K562 (cell line): ENCODE data around the gene ZNF865. TPM values are rescaled to one million over a fixed set of nuclear protein-coding genes. Genes with fewer than 3 reads are reported as not detected.

Experiments
- CBX1 ChIP-seq: sonication (generic); IDR thresholded peaks from 2 replicates; pipeline ENCODE4 v1.6.1; 2016; ENCODE audit warnings: antibody characterized with exemption, low read depth, mild to moderate bottlenecking
- EP300 ChIP-seq: IDR thresholded peaks from 2 replicates; pipeline ENCODE4 v1.6.1; 2012; ENCODE audit warnings: low read length, improper control_type of control experiment
- MYC ChIP-seq, 2 experiments: fragments of 250-450 bp in 1 of 2; sonication (Bioruptor Pico) in 1 of 2; IDR thresholded peaks; 2 replicates each; pipeline versions ENCODE4 v1.5.1 to v1.6.1; 2012 to 2021; ENCODE audit warnings: low read depth in 2 of 2, borderline replicate concordance in 1 of 2, improper control_type of control experiment in 1 of 2, low read length in 1 of 2, mild to moderate bottlenecking in 1 of 2, moderate library complexity in 1 of 2
- NONO ChIP-seq, 2 experiments: fragments of 200-400 bp in 1 of 2; fragments of 450-650 bp in 1 of 2; formaldehyde crosslinking in 1 of 2; IDR thresholded peaks; 2 replicates each; pipeline ENCODE4 v1.6.1; 2017; ENCODE audit warnings: low read depth in 2 of 2, mild to moderate bottlenecking in 2 of 2, moderate library complexity in 2 of 2, low read length in 1 of 2
- RBFOX2 ChIP-seq: fragments of 200-400 bp; formaldehyde crosslinking; IDR thresholded peaks from 2 replicates; pipeline ENCODE4 v1.6.1; 2017; ENCODE audit warnings: low read depth, mild to moderate bottlenecking, low read length, moderate library complexity
- ZFPM2 ChIP-seq: fragments of 250-450 bp; sonication (Bioruptor Pico); IDR thresholded peaks from 2 replicates; pipeline ENCODE4 v1.5.1; 2022; ENCODE audit warnings: mild to moderate bottlenecking
- polyA plus RNA-seq, 8 experiments: library from polyadenylated mRNA; depleted of rRNA in 4 of 8; stranded (reverse) in 5 of 8; unstranded in 3 of 8; fragments of >200 nt; fragmentation: Nextera tagmentation in 2 of 8; fragmentation: Illumina TruSeq in 1 of 8; extraction: Ambion mirVana in 2 of 8; extraction: Trizol in 1 of 8; gene quantifications; 2 replicates each; pipeline versions ENCODE4 v1.2.1 to v1.2.3, GENCODE V29; 2011 to 2014; ENCODE audit warnings: inconsistent platforms in 1 of 8, missing spikeins in 1 of 8
- total RNA-seq, 7 experiments: library from RNA; depleted of rRNA in 6 of 7; stranded (reverse); fragments of >200 nt in 6 of 7; fragmentation: Illumina TruSeq in 2 of 7; extraction: Trizol in 2 of 7; gene quantifications; 2 replicates each; pipeline versions ENCODE4 v1.2.1 to v1.2.3, GENCODE V29; 2011 to 2021; ENCODE audit warnings: low replicate concordance in 1 of 7
- TF ChIP-seq, protein P1 (sequence below): sonication (generic); formaldehyde crosslinking; IDR thresholded peaks from 2 replicates; pipeline ENCODE4 v1.8.0; 2022; ENCODE audit warnings: missing genetic modification reagents, mild to moderate bottlenecking, moderate library complexity, borderline replicate concordance
- TF ChIP-seq, protein P2 (sequence below): fragments of 250-450 bp; sonication (Bioruptor Pico); IDR thresholded peaks from 2 replicates; pipeline ENCODE4 v1.9.0; 2021; ENCODE audit warnings: mild to moderate bottlenecking, inconsistent platforms

The ZNF865 gene
- total and polyA plus RNA-seq, 9 of the 15 experiments (the other 6 are each of a cell fraction or from before 2014, with no cell fraction given), result 0.40 to 18.8 (median 1.6) TPM; not detected in 2

DNA sequence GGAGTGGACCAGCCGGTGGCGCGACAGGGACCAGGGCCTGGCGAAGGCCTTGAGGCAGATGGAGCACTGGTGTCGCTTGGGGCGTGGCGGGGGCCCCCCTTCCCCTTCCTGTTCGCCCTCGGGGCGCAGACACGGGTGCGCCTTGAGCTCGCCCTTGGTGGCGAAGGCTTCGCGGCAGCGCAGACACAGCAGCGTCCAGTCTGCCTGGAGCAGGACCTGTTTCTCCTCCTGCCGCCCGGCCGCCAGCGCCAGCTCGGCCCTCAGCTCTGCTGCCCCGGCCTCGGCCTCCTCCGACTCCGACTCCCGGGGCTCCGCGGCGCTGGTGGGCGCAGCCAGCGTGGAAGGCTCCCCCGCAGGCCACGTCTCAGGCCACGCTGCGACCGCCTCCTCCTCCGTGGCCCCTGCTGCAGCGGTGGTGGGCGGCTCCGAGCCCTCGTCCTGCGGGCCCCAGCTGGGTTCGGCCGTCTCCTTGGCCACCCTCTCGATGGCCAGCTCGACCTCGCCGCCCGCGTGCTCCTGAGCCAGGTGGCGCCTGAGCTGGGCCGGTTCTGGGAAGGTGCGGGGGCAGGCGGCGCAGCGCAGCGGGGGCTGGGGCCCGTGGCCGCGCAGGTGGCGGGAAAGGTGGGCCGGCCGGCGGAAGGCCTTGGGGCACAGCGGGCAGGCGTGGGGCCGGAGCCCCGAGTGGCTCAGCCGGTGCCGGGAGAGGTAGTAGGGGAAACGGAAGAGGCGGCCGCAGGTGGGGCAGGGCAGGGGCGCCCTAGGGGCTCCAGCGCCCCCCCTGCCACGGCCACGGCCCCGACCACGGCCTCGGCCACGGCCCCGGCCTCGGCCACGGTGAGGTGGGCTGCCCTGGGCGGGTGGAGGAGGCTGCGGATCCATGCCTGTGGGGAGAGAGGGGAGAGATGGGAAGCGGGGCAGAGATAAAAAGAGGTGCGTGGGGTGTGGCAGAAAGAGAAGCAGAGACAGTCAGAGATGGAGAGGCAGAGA is 26.4 kb upstream of the ZNF865 start (continued):
- TF ChIP-seq, protein P1, sequence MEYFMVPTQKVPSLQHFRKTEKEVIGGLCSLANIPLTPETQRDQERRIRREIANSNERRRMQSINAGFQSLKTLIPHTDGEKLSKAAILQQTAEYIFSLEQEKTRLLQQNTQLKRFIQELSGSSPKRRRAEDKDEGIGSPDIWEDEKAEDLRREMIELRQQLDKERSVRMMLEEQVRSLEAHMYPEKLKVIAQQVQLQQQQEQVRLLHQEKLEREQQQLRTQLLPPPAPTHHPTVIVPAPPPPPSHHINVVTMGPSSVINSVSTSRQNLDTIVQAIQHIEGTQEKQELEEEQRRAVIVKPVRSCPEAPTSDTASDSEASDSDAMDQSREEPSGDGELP (CRISPR knock-in tag), result no peak
- TF ChIP-seq EP300 (no peak), CBX1 (no peak), NONO (IDR thresholded peaks at IDR 0.05; ENCODE audit: low read depth in 2 of 2, low read length in 1 of 2) (no peak), ZFPM2 (CRISPR knock-in tag) (no peak), MYC (IDR thresholded peaks at IDR 0.05; ENCODE audit: low read depth, low read length) (no peak), MYC (CRISPR knock-in tag; IDR thresholded peaks at IDR 0.05; ENCODE audit: borderline replicate concordance, low read depth) (no peak), RBFOX2 (peak; percentile 62)
- TF ChIP-seq, protein P2, sequence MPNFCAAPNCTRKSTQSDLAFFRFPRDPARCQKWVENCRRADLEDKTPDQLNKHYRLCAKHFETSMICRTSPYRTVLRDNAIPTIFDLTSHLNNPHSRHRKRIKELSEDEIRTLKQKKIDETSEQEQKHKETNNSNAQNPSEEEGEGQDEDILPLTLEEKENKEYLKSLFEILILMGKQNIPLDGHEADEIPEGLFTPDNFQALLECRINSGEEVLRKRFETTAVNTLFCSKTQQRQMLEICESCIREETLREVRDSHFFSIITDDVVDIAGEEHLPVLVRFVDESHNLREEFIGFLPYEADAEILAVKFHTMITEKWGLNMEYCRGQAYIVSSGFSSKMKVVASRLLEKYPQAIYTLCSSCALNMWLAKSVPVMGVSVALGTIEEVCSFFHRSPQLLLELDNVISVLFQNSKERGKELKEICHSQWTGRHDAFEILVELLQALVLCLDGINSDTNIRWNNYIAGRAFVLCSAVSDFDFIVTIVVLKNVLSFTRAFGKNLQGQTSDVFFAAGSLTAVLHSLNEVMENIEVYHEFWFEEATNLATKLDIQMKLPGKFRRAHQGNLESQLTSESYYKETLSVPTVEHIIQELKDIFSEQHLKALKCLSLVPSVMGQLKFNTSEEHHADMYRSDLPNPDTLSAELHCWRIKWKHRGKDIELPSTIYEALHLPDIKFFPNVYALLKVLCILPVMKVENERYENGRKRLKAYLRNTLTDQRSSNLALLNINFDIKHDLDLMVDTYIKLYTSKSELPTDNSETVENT (CRISPR knock-in tag), result no peak
